MM.1S (cell line): Measurements from ENCODE around the gene GPC4.

Experiments used
- DNase-seq: peaks from one replicate; pipeline ENCODE4 v3.0.0-alpha.2; 2015
- H2AFZ ChIP-seq: fragments of 300-600 bp; sonication (generic); 2 replicates; pipeline ENCODE4 v1.6.0; 2016; ENCODE audit warnings: antibody characterized with exemption, low read length
- H3F3A ChIP-seq: fragments of 300-600 bp; sonication (generic); 2 replicates; pipeline ENCODE4 v1.6.1; 2016; ENCODE audit warnings: mild to moderate bottlenecking, antibody characterized with exemption, low read length, moderate library complexity, mixed read lengths; ENCODE audit not compliant: insufficient read depth
- H3K27ac ChIP-seq: fragments of 300-600 bp; sonication (generic); 2 replicates; pipeline ENCODE4 v1.5.1; 2016; ENCODE audit warnings: mild to moderate bottlenecking, low read length
- H3K27me3 ChIP-seq: fragments of 300-600 bp; sonication (generic); replicated peaks from 2 replicates; pipeline ENCODE4 v1.6.0; 2016; ENCODE audit warnings: low read length; ENCODE audit not compliant: insufficient read depth
- H3K36me3 ChIP-seq: fragments of 300-600 bp; sonication (generic); replicated peaks from 2 replicates; pipeline ENCODE4 v1.6.1; 2016; ENCODE audit warnings: mild to moderate bottlenecking, low read length, mixed read lengths; ENCODE audit not compliant: insufficient read depth
- H3K4me1 ChIP-seq: fragments of 300-600 bp; sonication (generic); 2 replicates; pipeline ENCODE4 v1.6.1; 2016; ENCODE audit warnings: low read length, mixed read lengths
- H3K4me2 ChIP-seq: fragments of 300-600 bp; sonication (generic); 2 replicates; pipeline ENCODE4 v1.6.0; 2016; ENCODE audit warnings: low read depth, low read length
- H3K4me3 ChIP-seq: fragments of 300-600 bp; sonication (generic); 2 replicates; pipeline ENCODE4 v1.5.1; 2016; ENCODE audit warnings: low read length, mixed read lengths
- H3K79me2 ChIP-seq: fragments of 300-600 bp; sonication (generic); 2 replicates; pipeline ENCODE4 v1.6.1; 2016; ENCODE audit warnings: mixed run types, low read length, mixed read lengths
- H3K9ac ChIP-seq: fragments of 300-600 bp; sonication (generic); 2 replicates; pipeline ENCODE4 v1.6.1; 2016; ENCODE audit warnings: low read length, mixed read lengths
- H3K9me2 ChIP-seq: fragments of 300-600 bp; sonication (generic); replicated peaks from 2 replicates; pipeline ENCODE4 v1.6.1; 2016; ENCODE audit warnings: mild to moderate bottlenecking, low read length, mixed read lengths; ENCODE audit not compliant: insufficient read depth
- H3K9me3 ChIP-seq: fragments of 300-600 bp; sonication (generic); replicated peaks from 2 replicates; pipeline ENCODE4 v1.6.1; 2016; ENCODE audit warnings: mild to moderate bottlenecking, low read length, mixed read lengths; ENCODE audit not compliant: insufficient read depth
- H4K20me1 ChIP-seq: fragments of 300-600 bp; sonication (generic); 2 replicates; pipeline ENCODE4 v1.6.1; 2016; ENCODE audit warnings: mild to moderate bottlenecking, low read length, moderate library complexity, mixed read lengths; ENCODE audit not compliant: insufficient read depth
- EZH2 ChIP-seq: fragments of 300-600 bp; sonication (generic); optimal IDR thresholded peaks from 2 replicates; pipeline ENCODE3; 2017; ENCODE audit warnings: low read depth, mild to moderate bottlenecking, antibody characterized with exemption, low read length, mixed read lengths
- EZH2phosphoT487 ChIP-seq: fragments of 300-600 bp; sonication (generic); IDR thresholded peaks from 2 replicates; pipeline ENCODE4 v1.6.1; 2018; ENCODE audit warnings: antibody characterized with exemption, low read length
- TF ChIP-seq, protein P1 (sequence below): fragments of 300-600 bp; sonication (generic); IDR thresholded peaks from 2 replicates; pipeline ENCODE4 v1.5.1; 2016; ENCODE audit warnings: antibody characterized with exemption, low read length, mixed read lengths

The GPC4 gene

DNA sequence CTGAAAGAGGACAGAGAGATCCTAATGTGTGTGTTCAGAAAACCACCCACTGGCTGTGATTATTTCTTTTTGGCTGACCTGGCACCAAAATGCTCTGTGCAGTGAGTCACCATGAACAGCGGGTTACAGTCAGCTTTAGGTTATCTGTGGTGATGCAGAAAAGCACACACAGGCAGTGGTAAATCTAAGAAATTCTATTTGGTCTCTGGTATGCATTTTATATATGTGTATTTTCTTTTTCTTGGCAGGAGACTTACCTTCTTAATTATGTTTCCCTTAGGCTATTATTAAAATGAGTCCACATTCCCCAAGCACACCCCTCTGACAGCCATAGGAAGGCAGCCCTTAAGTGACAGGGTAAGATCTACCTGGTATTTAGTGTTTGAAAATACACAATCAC lies 118.0 kb downstream of the GPC4 start:
- Histone ChIP-seq H3K27ac (no peak overlapping the region), H3F3A (no peaks in the 10 kb centered on the region), H3K79me2 (no peaks in the 10 kb centered on the region), H3K4me3 (no peak overlapping the region), H3K9ac (no peak overlapping the region), H3K4me1 (no peaks in the 10 kb centered on the region), H3K4me2 (no peak overlapping the region), H3K9me3 (no peaks in the 10 kb centered on the region), H4K20me1 (no peaks in the 10 kb centered on the region), H3K27me3 (no peaks in the 10 kb centered on the region), H3K9me2 (no peaks in the 10 kb centered on the region), H3K36me3 (no peaks in the 10 kb centered on the region), H2AFZ (no peak overlapping the region)
- DNase-seq: no peak
- no peak for TF ChIP-seq EZH2phosphoT487
- no peak for TF ChIP-seq EZH2
- TF ChIP-seq, protein P1, sequence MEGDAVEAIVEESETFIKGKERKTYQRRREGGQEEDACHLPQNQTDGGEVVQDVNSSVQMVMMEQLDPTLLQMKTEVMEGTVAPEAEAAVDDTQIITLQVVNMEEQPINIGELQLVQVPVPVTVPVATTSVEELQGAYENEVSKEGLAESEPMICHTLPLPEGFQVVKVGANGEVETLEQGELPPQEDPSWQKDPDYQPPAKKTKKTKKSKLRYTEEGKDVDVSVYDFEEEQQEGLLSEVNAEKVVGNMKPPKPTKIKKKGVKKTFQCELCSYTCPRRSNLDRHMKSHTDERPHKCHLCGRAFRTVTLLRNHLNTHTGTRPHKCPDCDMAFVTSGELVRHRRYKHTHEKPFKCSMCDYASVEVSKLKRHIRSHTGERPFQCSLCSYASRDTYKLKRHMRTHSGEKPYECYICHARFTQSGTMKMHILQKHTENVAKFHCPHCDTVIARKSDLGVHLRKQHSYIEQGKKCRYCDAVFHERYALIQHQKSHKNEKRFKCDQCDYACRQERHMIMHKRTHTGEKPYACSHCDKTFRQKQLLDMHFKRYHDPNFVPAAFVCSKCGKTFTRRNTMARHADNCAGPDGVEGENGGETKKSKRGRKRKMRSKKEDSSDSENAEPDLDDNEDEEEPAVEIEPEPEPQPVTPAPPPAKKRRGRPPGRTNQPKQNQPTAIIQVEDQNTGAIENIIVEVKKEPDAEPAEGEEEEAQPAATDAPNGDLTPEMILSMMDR: no peak

DNA sequence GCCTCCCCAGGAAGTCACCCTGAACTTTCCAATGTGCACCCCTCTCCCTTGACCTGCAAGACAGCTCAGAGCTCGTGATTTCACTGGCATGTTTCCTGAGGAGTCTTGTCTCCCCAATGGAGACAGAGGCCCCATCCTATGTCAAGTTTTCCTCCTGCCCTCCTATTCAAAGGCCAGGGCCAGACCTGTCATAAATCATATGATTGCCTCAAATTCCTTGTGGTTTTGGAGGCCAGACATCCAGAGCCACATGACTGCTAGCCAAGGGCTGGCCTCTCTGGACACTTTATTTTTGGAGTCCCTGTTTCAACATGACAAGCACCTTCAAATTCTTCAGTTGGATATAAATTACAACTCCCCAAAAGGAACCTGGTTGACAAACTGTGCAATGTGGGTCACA lies 121.2 kb downstream of the GPC4 start:
- H3K36me3 ChIP-seq: no peaks in the 10 kb centered on the region
- DNase-seq: no peak
- H3K27ac ChIP-seq: no peak overlapping the region
- TF ChIP-seq, protein P1: no peak
- TF ChIP-seq EZH2: no peak
- TF ChIP-seq EZH2phosphoT487: no peak
- H3K9ac ChIP-seq: no peak overlapping the region
- no peaks in the 10 kb centered on the region for H3K27me3 ChIP-seq
- no peak overlapping the region for H3K4me3 ChIP-seq
- no peaks in the 10 kb centered on the region for H4K20me1 ChIP-seq
- no peak overlapping the region for H2AFZ ChIP-seq
- no peaks in the 10 kb centered on the region for H3K4me1 ChIP-seq
- H3F3A ChIP-seq: no peaks in the 10 kb centered on the region
- no peaks in the 10 kb centered on the region for H3K79me2 ChIP-seq
- no peaks in the 10 kb centered on the region for H3K9me2 ChIP-seq
- H3K4me2 ChIP-seq: no peak overlapping the region
- H3K9me3 ChIP-seq: no peaks in the 10 kb centered on the region

DNA sequence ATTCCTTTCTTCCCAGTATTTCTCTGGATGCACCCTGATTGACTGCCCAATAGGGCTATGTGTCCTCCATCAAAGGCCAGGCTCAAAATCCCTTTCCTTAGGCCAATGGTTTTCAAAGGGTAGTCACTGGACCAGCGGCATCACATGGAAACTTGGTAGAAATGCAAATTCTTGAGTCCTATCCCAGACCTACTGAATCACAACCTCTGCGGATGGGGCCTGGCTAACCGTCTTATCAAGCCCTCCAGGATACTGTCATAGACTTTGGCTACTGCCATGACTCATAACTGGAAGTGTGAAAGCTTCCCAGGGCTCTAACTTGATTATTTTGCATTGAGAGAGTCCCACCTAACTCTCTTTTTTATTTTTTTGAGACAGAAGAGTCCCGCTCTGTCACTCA lies 125.2 kb downstream of the GPC4 start:
- Histone ChIP-seq H3K9me2 (no peaks in the 10 kb centered on the region), H2AFZ (no peak overlapping the region), H3K4me3 (no peak overlapping the region), H3K27ac (no peak overlapping the region), H3K9ac (no peak overlapping the region), H3K36me3 (no peaks in the 10 kb centered on the region), H3K79me2 (no peaks in the 10 kb centered on the region), H3K4me1 (no peaks in the 10 kb centered on the region), H3F3A (no peaks in the 10 kb centered on the region), H4K20me1 (no peaks in the 10 kb centered on the region), H3K9me3 (no peaks in the 10 kb centered on the region), H3K27me3 (no peaks in the 10 kb centered on the region), H3K4me2 (no peak overlapping the region)
- no peak for DNase-seq
- TF ChIP-seq, protein P1: no peak
- no peak for TF ChIP-seq EZH2
- no peak for TF ChIP-seq EZH2phosphoT487
